HepG2 (cell line): ENCODE measurements around the gene ZNF277. TPM values are rescaled to one million over a fixed set of nuclear protein-coding genes. Genes with fewer than 3 reads are reported as not detected.

Source experiments
- ATAC-seq: fragments of 200-7000 bp; cut with Tn5 transposase; 3 replicates; pipeline ENCODE4 v1.9.1; 2020; ENCODE audit warnings: mild to moderate bottlenecking, moderate library complexity
- BruUV-seq: library from RNA; stranded (reverse); fragments of 400-500 nt; replicated peaks from 2 replicates; lab custom pipeline; 2021; lab: Mats Ljungman, UMichigan
- CTCF ChIA-PET: fragments of 300-600 bp; formaldehyde crosslinking; extraction: SDS; loops from one replicate; lab custom pipeline; 2021; ENCODE audit warnings: low total read pairs, inconsistent platforms, low intra/inter-chr PET ratio; lab: Yijun Ruan, JAX
- POLR2A ChIA-PET: fragments of 350-600 bp; sonication (Branson Sonifier 250); formaldehyde crosslinking; loops from one replicate; lab custom pipeline; 2020; ENCODE audit warnings: antibody characterized with exemption, inconsistent platforms; lab: Yijun Ruan, JAX
- DNase-seq: peaks from one replicate; pipeline ENCODE4 v3.0.0-alpha.2; 2015; ENCODE audit warnings: low spot score
- FAIRE-seq: peaks from 3 replicates; lab custom pipeline; 2011; peaks lifted over from hg19 to GRCh38; lab: Jason Lieb, UNC
- H2AFZ ChIP-seq: one replicate; pipeline ENCODE4 v1.6.1; 2011; ENCODE audit warnings: low read length, inconsistent platforms
- H3K27ac ChIP-seq: fragments of 300-600 bp; 3 replicates; pipeline ENCODE4 v1.8.0; 2011; ENCODE audit warnings: mixed run types, mild to moderate bottlenecking, mixed read lengths, low read length, inconsistent platforms; ENCODE audit not compliant: insufficient read depth; ENCODE audit errors: extremely low read length
- H3K27me3 ChIP-seq, 2 experiments: fragments of 200-600 bp in 1 of 2; 2 replicates in 1 of 2; 3 replicates in 1 of 2; pipeline versions ENCODE4 v1.6.0 to v1.8.0; 2011; ENCODE audit warnings: low read length in 2 of 2, mild to moderate bottlenecking in 2 of 2, moderate library complexity in 2 of 2, inconsistent platforms in 1 of 2; ENCODE audit not compliant: insufficient read depth in 2 of 2, control insufficient read depth in 1 of 2
- H3K36me3 ChIP-seq, 2 experiments: fragments of 200-600 bp in 1 of 2; replicated peaks in 1 of 2; 2 replicates in 1 of 2; 3 replicates in 1 of 2; pipeline versions ENCODE4 v1.5.1 to v1.8.0; 2011; ENCODE audit warnings: low read length in 2 of 2, inconsistent platforms in 1 of 2; ENCODE audit not compliant: insufficient read depth in 2 of 2, control insufficient read depth in 1 of 2
- H3K4me1 ChIP-seq: 2 replicates; pipeline ENCODE4 v1.5.1; 2012; ENCODE audit warnings: low read length, inconsistent platforms; ENCODE audit not compliant: insufficient read depth
- H3K4me2 ChIP-seq: 2 replicates; pipeline ENCODE4 v1.6.0; 2011; ENCODE audit warnings: low read depth, low read length, inconsistent platforms
- H3K4me3 ChIP-seq, 3 experiments: fragments of 200-600 bp in 1 of 3; sonication (generic), shearing (Covaris generic) in 1 of 3; replicated peaks in 1 of 3; 2 replicates each; pipeline ENCODE4 v1.5.1; 2011 to 2016; ENCODE audit warnings: low read length in 3 of 3, inconsistent platforms in 2 of 3, low read depth in 2 of 3, mild to moderate bottlenecking in 2 of 3, control low read depth in 1 of 3, mixed read lengths in 1 of 3; ENCODE audit not compliant: insufficient read depth in 1 of 3
- H3K79me2 ChIP-seq: one replicate; pipeline ENCODE4 v1.6.1; 2011; ENCODE audit warnings: low read length, inconsistent platforms; ENCODE audit not compliant: insufficient read depth
- H3K9ac ChIP-seq: 2 replicates; pipeline ENCODE4 v1.6.0; 2011; ENCODE audit warnings: mild to moderate bottlenecking, low read depth, low read length, inconsistent platforms; ENCODE audit not compliant: insufficient read depth
- H3K9me3 ChIP-seq: 2 replicates; pipeline ENCODE4 v1.5.1; 2012; ENCODE audit warnings: mild to moderate bottlenecking, low read length
- H4K20me1 ChIP-seq: 2 replicates; pipeline ENCODE4 v1.6.0; 2011; ENCODE audit warnings: inconsistent platforms, mild to moderate bottlenecking, low read length, moderate library complexity; ENCODE audit not compliant: insufficient read depth
- NFAT5 ChIP-seq: sonication (generic); formaldehyde crosslinking; IDR thresholded peaks from 2 replicates; pipeline ENCODE4 v1.4.0; 2020; ENCODE audit warnings: missing genetic modification reagents
- RFXANK ChIP-seq: IDR thresholded peaks from 2 replicates; pipeline ENCODE4 v1.6.1; 2016
- SP2 ChIP-seq: sonication (generic); formaldehyde crosslinking; IDR thresholded peaks from 2 replicates; pipeline ENCODE4 v1.5.1; 2020; ENCODE audit warnings: mild to moderate bottlenecking, missing genetic modification reagents
- THAP11 ChIP-seq: IDR thresholded peaks from 2 replicates; pipeline ENCODE4 v1.6.1; 2016; ENCODE audit warnings: missing biosample characterization, missing genetic modification reagents
- ZFP62 ChIP-seq: sonication (generic); formaldehyde crosslinking; IDR thresholded peaks from 2 replicates; pipeline ENCODE4 v1.4.0; 2020; ENCODE audit warnings: missing genetic modification reagents
- ZNF597 ChIP-seq: sonication (generic); formaldehyde crosslinking; IDR thresholded peaks from 2 replicates; pipeline ENCODE4 v1.5.0; 2020; ENCODE audit warnings: missing genetic modification reagents
- ZZZ3 ChIP-seq: sonication (generic); formaldehyde crosslinking; IDR thresholded peaks from 2 replicates; pipeline ENCODE4 v1.4.0; 2020; ENCODE audit warnings: missing genetic modification reagents, mild to moderate bottlenecking, borderline replicate concordance
- WGBS: methylation state at CpG from one replicate; pipeline ENCODE4 v1.1.6; 2017; ENCODE audit warnings: low lambda C conversion rate; 5-methylcytosine and 5-hydroxymethylcytosine counted together
- in situ Hi-C: cut with HindIII; loops from 2 replicates; pipeline ENCODE4 v1.10.0; 2017; ENCODE audit warnings: low pct_unique_long_range_greater_than_20kb; ENCODE audit not compliant: extremely low pct_ligation_motif_present
- intact Hi-C: fragments of 100-400 bp; cut with micrococcal nuclease; formaldehyde crosslinking; loops from one replicate; pipeline ENCODE4 v1.10.0; 2022; ENCODE audit not compliant: unreplicated experiment
- polyA plus RNA-seq, 8 experiments: library from polyadenylated mRNA; depleted of rRNA in 3 of 8; stranded (reverse) in 7 of 8; unstranded in 1 of 8; fragments of >200 nt; fragmentation: Illumina TruSeq in 4 of 8; extraction: Trizol in 4 of 8; gene quantifications; 2 replicates each; pipeline versions ENCODE4 v1.2.1 to v1.2.3, GENCODE V29; 2011 to 2016; ENCODE audit warnings: low read depth in 4 of 8, missing spikeins in 1 of 8, mixed read lengths in 1 of 8; ENCODE audit not compliant: insufficient read depth in 1 of 8
- total RNA-seq, 5 experiments: library from RNA; depleted of rRNA; stranded (reverse); fragments of >200 nt; fragmentation: Illumina TruSeq; extraction: Trizol; gene quantifications; 2 replicates each; pipeline ENCODE4 v1.2.3, GENCODE V29; 2016; ENCODE audit warnings: low read depth in 1 of 5

Gene ZNF277
- total and polyA plus RNA-seq, 2 of the 13 experiments (the other 11 are each of a cell fraction or from before 2014, with no cell fraction given), result 29.1 to 30.1 TPM

GRCh38 chr7:112293416-112293815, 86.9 kb downstream of the ZNF277 start:
- in situ Hi-C loops (no loop called here), intact Hi-C loops (no loop called here)
- Histone ChIP-seq H3K9me3 (no peaks in the 10 kb centered on the region), H4K20me1 (no peaks in the 10 kb centered on the region), H3K27me3 (no peaks in the 10 kb centered on the region), H2AFZ (no peak overlapping the region), H3K4me2 (no peak overlapping the region), H3K9ac (no peak overlapping the region), H3K4me3 (no peak overlapping the region), H3K79me2 (no peaks in the 10 kb centered on the region), H3K36me3 (peaks cover 0 to 16% of the 10 kb centered on the region in 2 experiments; a peak in 3 of 5 replicates), H3K4me1 (no peaks in the 10 kb centered on the region)
- BruUV-seq, result no TSS peak
- ATAC-seq, result no peak
- POLR2A ChIA-PET, result no interaction called here
- TF ChIP-seq ZNF597 (CRISPR knock-in tag) (no peak), NFAT5 (no peak), SP2 (CRISPR knock-in tag) (no peak), ZFP62 (no peak), THAP11 (CRISPR knock-in tag) (no peak), RFXANK (CRISPR knock-in tag) (no peak), ZZZ3 (CRISPR knock-in tag) (no peak)
- TF ChIP-seq, all 625 proteins: peak for 0
- no peak overlapping the region for H3K27ac ChIP-seq
- FAIRE-seq (no peak), DNase-seq (no peak)
- CTCF ChIA-PET, result no interaction called here
- WGBS, result 97% methylated on average over 4 of the region's 4 CpGs
